ENCODE results near the gene UQCC2.

The UQCC2 gene

DNA sequence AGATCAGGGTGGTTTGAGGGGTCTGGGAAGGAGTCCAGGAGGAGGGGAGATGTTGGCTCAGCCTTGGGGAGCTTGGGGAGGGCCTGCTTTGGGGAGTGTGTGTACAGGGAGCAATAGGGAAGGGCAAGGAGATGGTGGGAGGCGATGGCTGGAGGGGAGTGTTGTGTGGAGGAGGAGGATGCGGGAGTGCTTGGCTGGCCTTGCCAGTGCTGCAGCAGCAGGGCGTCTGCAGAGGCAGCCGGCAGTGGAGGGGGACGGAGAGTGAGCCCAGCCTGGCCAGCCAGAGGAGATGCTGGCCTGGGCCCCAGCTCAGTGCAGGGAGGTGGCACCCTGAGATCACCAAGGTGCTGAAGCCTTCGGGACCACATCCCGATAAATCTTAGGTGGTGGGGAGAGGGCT lies 31.3 kb upstream of the UQCC2 start:
- DNase-seq: no peak

DNA sequence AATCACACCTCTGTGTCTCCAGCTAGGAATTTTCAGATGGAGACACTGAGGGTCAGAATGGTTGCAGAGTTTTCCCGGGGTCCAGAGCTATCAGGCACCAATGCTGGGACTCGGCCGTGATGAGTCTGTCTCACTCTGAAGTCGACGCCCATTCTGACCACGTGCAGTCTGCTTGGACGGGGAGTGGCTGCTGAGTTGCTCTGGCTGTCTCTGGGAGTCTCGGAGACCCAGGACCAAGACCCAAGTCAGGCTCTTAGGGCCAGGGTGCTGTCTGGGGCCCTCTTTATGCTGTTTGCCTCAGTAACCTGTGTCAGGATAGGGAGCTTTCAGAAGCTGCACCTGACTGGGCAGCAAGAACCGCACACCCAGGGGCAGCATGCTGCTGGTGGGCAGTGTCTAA lies 30.6 kb upstream of the UQCC2 start:
- no peak for DNase-seq

- DNase-seq: no peak
Observed at GRCh38 chr6:33740794-33741193, 29.3 kb upstream of the UQCC2 start.

DNA sequence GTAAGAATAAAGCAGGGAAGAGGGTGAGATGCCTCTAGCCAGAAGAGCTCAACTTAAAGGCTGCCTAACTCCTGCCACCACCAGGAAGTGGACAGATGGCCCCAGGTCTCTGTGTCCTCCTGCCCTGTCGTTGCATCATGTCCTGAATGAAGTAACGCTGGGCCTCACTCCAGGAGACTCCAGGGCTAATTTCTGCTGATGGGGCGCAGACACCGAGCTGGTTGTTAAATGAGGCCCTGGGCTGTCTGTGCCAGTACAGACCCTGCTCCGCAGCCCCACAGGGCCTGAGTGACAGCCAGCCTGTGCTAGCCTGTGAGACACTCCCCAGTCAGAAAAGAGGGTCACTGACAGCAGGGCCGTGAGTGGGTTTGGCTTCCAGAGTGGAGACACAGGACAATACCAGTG lies 28.7 kb upstream of the UQCC2 start:
- DNase-seq: no peak

- no peak for DNase-seq
Observed at GRCh38 chr6:33739571-33739970, 28.1 kb upstream of the UQCC2 start.

DNA sequence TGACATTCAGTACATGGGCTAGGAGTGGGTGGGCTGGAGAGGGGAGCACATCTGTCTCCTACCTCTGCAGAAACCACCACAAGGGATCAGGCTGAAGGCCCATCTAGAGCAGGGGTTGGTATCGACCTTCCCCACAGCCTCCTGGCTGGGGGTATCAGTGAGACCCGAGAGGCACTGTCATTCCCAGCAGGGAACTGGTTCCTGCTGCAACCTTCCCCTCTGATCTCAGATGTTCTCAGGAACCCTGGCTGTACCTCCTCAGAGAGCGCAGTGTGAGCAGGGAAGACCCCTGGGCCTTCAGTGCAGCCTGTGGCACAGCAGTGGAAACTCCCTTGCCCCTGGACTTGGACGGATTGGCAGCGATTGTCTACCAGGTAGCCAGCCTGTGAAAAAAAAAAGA lies 27.4 kb upstream of the UQCC2 start:
- no peak for DNase-seq

- DNase-seq: no peak
Observed at GRCh38 chr6:33738153-33738552, 26.7 kb upstream of the UQCC2 start.

DNA sequence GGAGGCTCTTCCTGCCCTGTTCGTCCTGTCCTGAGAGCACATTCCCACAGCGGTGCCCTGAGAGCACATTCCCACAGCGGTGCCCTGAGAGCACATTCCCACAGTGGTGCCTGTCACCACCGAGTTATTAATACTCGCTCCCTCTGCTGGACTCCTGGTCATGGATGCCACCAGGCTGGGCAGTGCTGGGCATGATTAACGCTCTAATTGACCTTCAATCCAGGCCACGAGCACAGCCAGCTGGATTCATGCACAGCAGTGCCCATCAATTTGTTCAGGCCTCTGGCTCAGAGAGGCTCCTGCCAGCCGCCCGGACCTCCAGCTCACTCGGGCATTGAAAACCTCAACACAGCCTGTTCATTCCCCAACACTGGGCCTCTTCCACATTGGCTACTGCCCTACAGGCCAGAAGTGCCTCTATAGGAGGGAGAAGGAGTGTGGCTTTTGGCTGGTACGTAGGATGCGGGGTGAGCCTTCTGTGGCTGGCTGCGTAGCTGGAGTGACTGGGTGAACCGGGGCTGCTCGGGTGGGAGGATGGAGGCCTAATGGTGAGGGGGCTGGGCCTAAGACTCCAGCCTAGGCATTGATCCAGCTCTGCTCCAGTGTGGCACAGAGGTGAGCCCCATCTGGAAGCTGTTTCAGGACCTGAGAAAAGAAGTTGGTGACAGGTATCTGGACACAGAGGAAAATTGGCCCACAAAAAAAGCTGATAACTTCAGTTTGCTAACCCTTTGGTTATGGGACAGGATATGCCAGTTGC lies 25.9 kb upstream of the UQCC2 start:
- no peak for DNase-seq

DNA sequence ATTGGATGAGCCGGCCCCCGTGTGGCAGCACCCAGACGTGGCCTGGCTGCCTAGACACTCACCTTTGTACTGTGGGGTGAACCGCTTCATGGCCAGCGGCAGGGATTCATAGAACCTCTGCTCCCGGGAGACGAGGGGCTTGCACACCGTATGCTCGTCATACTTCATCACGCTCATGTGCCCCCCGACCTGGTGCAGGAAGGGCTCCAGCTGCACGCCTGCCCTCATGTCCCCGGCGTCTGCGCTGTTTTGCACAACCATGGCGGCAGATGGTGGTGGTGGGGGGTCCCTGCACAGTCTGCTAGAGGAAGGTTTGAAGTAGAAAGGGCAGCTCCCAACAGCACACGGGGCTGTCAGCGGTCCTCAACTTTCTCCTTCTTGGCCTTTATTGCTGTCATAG lies 23.7 kb upstream of the UQCC2 start:
- no peak for DNase-seq

DNA sequence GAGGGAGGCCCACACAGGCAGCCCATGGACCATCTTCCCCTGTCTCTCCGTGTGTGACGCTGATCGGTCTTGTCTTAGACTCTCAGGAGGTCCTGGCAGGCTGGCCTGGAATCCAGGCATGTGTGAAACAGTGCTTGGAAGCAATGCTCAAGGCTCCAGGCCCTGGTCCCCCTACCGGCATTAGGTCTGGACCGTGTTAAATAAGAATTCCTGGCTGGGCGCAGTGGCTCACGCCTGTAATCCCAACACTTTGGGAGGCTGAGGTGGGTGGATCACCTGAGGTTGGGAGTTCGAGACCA lies 22.2 kb upstream of the UQCC2 start:
- DNase-seq: no peak

- no peak for DNase-seq
Observed at GRCh38 chr6:33732817-33733708, 21.6 kb upstream of the UQCC2 start.

GRCh38 chr6:33732385-33732784 lies 20.9 kb upstream of the UQCC2 start:
- DNase-seq: no peak

- DNase-seq: no peak
Observed at GRCh38 chr6:33731751-33732282, 20.3 kb upstream of the UQCC2 start.

- DNase-seq: no peak
Observed at GRCh38 chr6:33731035-33731434, 19.5 kb upstream of the UQCC2 start.

DNA sequence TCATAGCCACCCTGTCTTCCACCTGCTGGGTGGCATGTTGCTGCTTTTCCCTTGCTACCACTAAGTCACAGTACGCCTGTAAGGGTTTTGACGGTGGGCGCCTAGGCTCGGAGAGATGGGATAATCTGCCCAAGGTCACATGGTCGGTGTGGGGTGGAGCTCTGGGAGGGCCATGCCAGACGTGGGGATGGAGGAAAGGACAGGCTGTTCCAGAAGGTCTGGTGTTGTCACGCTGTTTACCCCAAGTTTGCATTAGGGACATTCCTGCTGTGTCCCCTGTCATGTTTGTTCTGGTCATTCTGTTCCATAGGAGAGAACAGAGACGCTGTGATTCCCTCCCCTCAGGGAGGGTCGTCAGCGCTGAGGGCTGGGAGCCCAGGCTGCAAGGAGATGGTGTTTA lies 19.1 kb upstream of the UQCC2 start:
- no peak for DNase-seq

DNA sequence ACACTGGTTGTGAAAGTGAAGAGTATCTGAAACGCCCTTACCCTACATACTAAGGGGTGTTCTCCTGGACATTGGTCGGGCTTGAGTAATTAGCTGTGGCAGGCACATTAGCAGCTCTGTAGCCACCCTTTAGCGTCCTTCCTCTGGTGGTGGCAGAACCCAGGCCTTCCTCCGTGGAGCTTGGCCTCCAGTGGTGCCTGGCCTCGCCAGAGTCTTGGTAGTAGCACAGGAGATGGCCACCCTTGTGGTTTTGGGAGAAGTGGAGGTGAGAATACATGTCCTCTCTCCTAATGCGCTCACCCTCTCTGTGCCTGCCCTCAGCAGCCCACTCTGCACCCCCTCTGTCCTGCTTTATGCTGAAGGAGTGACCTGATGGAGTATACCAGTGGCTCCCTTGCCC lies 17.6 kb upstream of the UQCC2 start:
- no peak for DNase-seq

DNA sequence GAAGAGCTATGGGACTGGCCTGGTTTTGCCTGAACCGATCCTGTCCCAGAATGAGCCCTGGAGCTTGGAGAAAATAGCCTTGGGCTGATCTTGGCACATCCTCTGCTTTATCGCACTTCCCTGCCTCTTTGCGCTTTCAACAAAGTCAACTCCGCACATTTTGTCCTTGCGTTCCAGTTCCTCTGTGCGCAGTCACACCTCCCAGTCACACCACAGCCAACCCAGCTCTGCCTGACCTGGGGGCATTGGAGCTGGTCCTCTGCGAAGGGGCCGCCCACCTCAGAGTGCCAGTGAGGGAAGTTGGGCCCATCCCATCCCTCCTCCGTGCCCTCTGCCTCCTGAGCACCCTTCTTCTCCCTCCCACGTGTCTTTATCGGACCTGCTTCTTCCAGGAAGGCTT lies 16.9 kb upstream of the UQCC2 start:
- DNase-seq: no peak

GRCh38 chr6:33727932-33728331 lies 16.4 kb upstream of the UQCC2 start:
- no peak for DNase-seq

GRCh38 chr6:33727126-33727525 lies 15.6 kb upstream of the UQCC2 start:
- DNase-seq: no peak

GRCh38 chr6:33726696-33727095 lies 15.2 kb upstream of the UQCC2 start:
- DNase-seq: no peak

GRCh38 chr6:33725891-33726673 lies 14.6 kb upstream of the UQCC2 start:
- DNase-seq: no peak

DNA sequence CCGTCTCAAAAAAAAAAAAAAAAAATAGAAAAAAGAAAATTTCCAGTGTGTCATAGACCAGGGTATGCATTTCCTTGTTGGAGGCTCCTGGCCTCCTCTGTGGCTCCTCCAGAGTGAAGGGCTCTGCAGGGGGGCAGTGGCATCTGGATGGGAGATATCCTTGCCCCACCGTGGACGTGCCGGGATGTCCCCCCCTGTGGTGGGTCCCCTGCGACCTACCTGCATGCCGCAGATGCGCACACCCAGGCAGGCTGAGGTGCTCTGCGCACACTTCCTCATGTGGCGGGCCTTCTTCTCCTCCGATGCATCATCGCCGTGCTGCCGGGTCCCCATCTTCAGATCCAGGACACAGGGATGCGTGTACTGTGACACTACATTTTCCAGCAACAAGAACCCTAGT lies 13.7 kb upstream of the UQCC2 start:
- DNase-seq: no peak
